Pancreas (tissue), 10 donors: ENCODE measurements around the gene ANKS1A. TPM values are rescaled to one million over a fixed set of nuclear protein-coding genes. Genes with fewer than 3 reads are reported as not detected.
A peak's percentile ranks its signal among the peaks of the same experiment; 100 is the strongest.

ENCODE experiments used
- ATAC-seq, 4 donors: fragments of 200-7000 bp; cut with Tn5 transposase; one replicate each; pipeline versions ENCODE4 v1.8.0 to v1.9.1; 2020; ENCODE audit warnings: mild to moderate bottlenecking in 4 of 4, moderate library complexity in 4 of 4
- DNase-seq, 6 donors: peaks; one replicate each; pipeline ENCODE4 v3.0.0-alpha.2; 2020
- FAIRE-seq: peaks from 2 replicates; lab custom pipeline; 2012; peaks lifted over from hg19 to GRCh38; lab: Jason Lieb, UNC
- H3K27ac ChIP-seq, 4 donors: fragments of 200-600 bp; sonication (generic); 1 replicate in 3 of 4; 2 replicates in 1 of 4; pipeline versions ENCODE4 v1.5.0 to v1.8.0; 2020
- H3K27me3 ChIP-seq, 4 donors: fragments of 200-600 bp; one replicate each; pipeline ENCODE4 v1.8.0; 2021
- H3K36me3 ChIP-seq, 3 donors: fragments of 200-600 bp; sonication (generic) in 1 of 3; one replicate each; pipeline versions ENCODE4 v1.5.0 to v1.8.0; 2020 to 2021
- H3K4me1 ChIP-seq, 3 donors: fragments of 200-600 bp; one replicate each; pipeline ENCODE4 v1.8.0; 2021
- H3K4me3 ChIP-seq, 4 donors: fragments of 200-600 bp; sonication (generic) in 2 of 4; one replicate each; pipeline versions ENCODE4 v1.5.0 to v1.8.0; 2020 to 2021
- H3K9me3 ChIP-seq, 4 donors: fragments of 200-600 bp; one replicate each; pipeline ENCODE4 v1.8.0; 2021
- WGBS, 2 donors: extraction: QIAGEN DNeasy Blood & Tissue Kit; methylation state at CpG; one replicate each; pipeline ENCODE4 v1.1.7; 2013; 5-methylcytosine and 5-hydroxymethylcytosine counted together
- intact Hi-C, 3 donors: fragments of 100-400 bp; cut with DNase I; formaldehyde crosslinking; loops; one replicate each; pipeline versions ENCODE4 v1.11.1 to v1.14.2; 2022
- polyA plus RNA-seq, 2 donors: library from polyadenylated mRNA; stranded (reverse); fragments of 200-250 nt; gene quantifications; one replicate each; pipeline ENCODE4 v1.2.3, GENCODE V29; 2013
- total RNA-seq, 6 donors: library from RNA; stranded (reverse); fragmentation: NEBNext Ultra II Directional in 4 of 6; extraction: Animal tissue kit (Norgen Biotek cat#: 25700) in 4 of 6; gene quantifications; one replicate each; pipeline versions ENCODE4 v1.2.1 to v1.2.4, GENCODE V29; 2021 to 2023
- TF ChIP-seq, protein P1 (sequence below), 4 donors: fragments of 200-600 bp; sonication (generic) in 3 of 4; IDR thresholded peaks; one replicate each; pipeline versions ENCODE4 v1.5.0 to v1.8.0; 2021; ENCODE audit warnings: antibody characterized with exemption in 4 of 4
- donor health status: healthy with polysubstance abuse.
- donor health status: DM: no; HTN: no; CAD: no; lungs with moderate emphysema.
- donor health status: DM: no; HTN: no; CAD: no.
- donor health status: control.
- donor health status: control.
- donor health status: Bipolar disorder and iron deficiency.
- donor health status: DM: yes; HTN: yes; CAD: no.
- donor health status: DM: no; HTN: no; CAD: no.
- donor health status: DM: no; HTN: no; CAD: no.
- donor health status: DM: yes; HTN: yes; CAD: no.

Gene ANKS1A
- total and polyA plus RNA-seq, 8 donors: 6.1 to 16.7 (median 8.0) TPM

- FAIRE-seq (no peak), DNase-seq (no peak), ATAC-seq (no peak)
- TF ChIP-seq, protein P1, sequence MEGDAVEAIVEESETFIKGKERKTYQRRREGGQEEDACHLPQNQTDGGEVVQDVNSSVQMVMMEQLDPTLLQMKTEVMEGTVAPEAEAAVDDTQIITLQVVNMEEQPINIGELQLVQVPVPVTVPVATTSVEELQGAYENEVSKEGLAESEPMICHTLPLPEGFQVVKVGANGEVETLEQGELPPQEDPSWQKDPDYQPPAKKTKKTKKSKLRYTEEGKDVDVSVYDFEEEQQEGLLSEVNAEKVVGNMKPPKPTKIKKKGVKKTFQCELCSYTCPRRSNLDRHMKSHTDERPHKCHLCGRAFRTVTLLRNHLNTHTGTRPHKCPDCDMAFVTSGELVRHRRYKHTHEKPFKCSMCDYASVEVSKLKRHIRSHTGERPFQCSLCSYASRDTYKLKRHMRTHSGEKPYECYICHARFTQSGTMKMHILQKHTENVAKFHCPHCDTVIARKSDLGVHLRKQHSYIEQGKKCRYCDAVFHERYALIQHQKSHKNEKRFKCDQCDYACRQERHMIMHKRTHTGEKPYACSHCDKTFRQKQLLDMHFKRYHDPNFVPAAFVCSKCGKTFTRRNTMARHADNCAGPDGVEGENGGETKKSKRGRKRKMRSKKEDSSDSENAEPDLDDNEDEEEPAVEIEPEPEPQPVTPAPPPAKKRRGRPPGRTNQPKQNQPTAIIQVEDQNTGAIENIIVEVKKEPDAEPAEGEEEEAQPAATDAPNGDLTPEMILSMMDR (IDR thresholded peaks at IDR 0.05): no peak
- Histone ChIP-seq H3K27ac (no peak overlapping the region), H3K4me3 (no peak overlapping the region), H3K27me3 (no peaks in the 10 kb centered on the region), H3K4me1 (peaks cover 0 to 11% (median 10%) of the 10 kb centered on the region in 3 donors), H3K9me3 (no peaks in the 10 kb centered on the region), H3K36me3 (peaks cover 0 to 17% (median 0%) of the 10 kb centered on the region in 3 donors)
- intact Hi-C loops: no loop called here
- WGBS, 2 donors: 87 to 92% methylated on average over 5 of the region's 5 CpGs
These were observed 204.0 kb downstream of the ANKS1A start for GRCh38 chr6:35093118-35093445.

- no peak overlapping the region for H3K4me3 ChIP-seq
- no peak for FAIRE-seq
- peaks cover 0 to 11% (median 10%) of the 10 kb centered on the region in 3 donors for H3K4me1 ChIP-seq
- no peaks in the 10 kb centered on the region for H3K27me3 ChIP-seq
- ATAC-seq: no peak
- intact Hi-C loops: no loop called here
- WGBS, 2 donors: 89 to 91% methylated on average over 6 of the region's 6 CpGs
- peaks cover 0 to 10% (median 0%) of the 10 kb centered on the region in 3 donors for H3K36me3 ChIP-seq
- no peak overlapping the region for H3K27ac ChIP-seq
- DNase-seq: no peak
- no peaks in the 10 kb centered on the region for H3K9me3 ChIP-seq
- TF ChIP-seq, protein P1 (IDR thresholded peaks at IDR 0.05): no peak
These were observed 204.7 kb downstream of the ANKS1A start for GRCh38 chr6:35093783-35094182.

GRCh38 chr6:35094183-35094582 is 205.1 kb downstream of the ANKS1A start:
- 75 to 82% methylated on average over 4 of the region's 4 CpGs for WGBS, 2 donors
- DNase-seq (no peak), FAIRE-seq (no peak), ATAC-seq (no peak)
- no peak overlapping the region for H3K27ac ChIP-seq
- H3K27me3 ChIP-seq: no peaks in the 10 kb centered on the region
- H3K36me3 ChIP-seq: peaks cover 0 to 6% (median 0%) of the 10 kb centered on the region in 3 donors
- no peak overlapping the region for H3K4me3 ChIP-seq
- intact Hi-C loops: no loop called here
- TF ChIP-seq, protein P1 (IDR thresholded peaks at IDR 0.05): no peak
- peaks cover 0 to 11% (median 10%) of the 10 kb centered on the region in 3 donors for H3K4me1 ChIP-seq
- no peaks in the 10 kb centered on the region for H3K9me3 ChIP-seq

DNA sequence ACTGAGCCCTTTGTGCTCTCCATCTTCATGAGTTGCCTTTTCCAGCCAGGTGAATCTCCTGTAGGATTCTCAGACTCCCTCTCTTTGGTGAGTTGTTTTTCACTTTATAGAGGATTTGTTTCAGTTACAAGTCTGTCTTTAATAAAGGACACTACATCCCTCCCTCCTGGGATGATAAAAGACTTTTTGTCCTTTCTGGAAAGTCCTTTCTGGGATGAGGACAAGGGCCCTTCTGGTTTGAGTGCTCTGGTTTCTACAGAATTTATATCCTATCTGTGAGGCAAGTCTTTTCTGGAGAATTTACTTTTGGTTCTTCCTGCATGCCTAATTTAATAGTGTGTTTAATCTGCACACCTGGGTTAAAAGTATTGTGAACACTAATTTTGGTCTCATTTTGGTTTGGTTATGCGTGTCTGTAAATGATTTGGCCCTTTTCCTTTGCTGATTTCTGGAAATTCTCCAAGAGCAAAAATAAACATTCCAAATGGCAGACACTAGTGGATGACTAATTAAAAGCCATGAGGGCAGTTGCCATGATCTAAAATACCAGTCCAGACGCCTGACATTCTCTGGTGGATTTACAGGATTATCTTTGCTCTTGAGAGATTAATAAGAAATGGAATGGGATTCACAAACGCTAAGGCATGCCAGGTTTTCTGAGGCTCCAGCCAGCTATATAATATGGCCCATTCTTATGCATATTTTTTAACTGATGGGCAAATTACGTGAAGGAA is 207.2 kb downstream of the ANKS1A start:
- Histone ChIP-seq H3K9me3 (no peaks in the 10 kb centered on the region), H3K4me3 (no peak overlapping the region), H3K4me1 (peaks cover 0 to 11% (median 10%) of the 10 kb centered on the region in 3 donors), H3K27me3 (no peaks in the 10 kb centered on the region), H3K36me3 (no peaks in the 10 kb centered on the region), H3K27ac (no peak overlapping the region)
- FAIRE-seq (no peak), DNase-seq (no peak), ATAC-seq (peak; percentile 50 to 79 (median 76))
- TF ChIP-seq, protein P1 (IDR thresholded peaks at IDR 0.05): no peak
- intact Hi-C loops: no loop called here
- 12% methylated on average over 4 of the region's 4 CpGs for WGBS, 2 donors

- Histone ChIP-seq H3K4me1 (peaks cover 0 to 11% (median 10%) of the 10 kb centered on the region in 3 donors), H3K36me3 (no peaks in the 10 kb centered on the region), H3K27ac (no peak overlapping the region), H3K9me3 (no peaks in the 10 kb centered on the region), H3K4me3 (no peak overlapping the region), H3K27me3 (no peaks in the 10 kb centered on the region)
- DNase-seq (no peak), FAIRE-seq (no peak), ATAC-seq (no peak)
- TF ChIP-seq, protein P1 (IDR thresholded peaks at IDR 0.05): no peak
- 94 to 96% methylated on average over 5 of the region's 5 CpGs for WGBS, 2 donors
- intact Hi-C loops: no loop called here
These were observed 210.1 kb downstream of the ANKS1A start for GRCh38 chr6:35099116-35099515.
